Neural progenitor cell (in vitro differentiated cells): ENCODE measurements around the gene PYHIN1. TPM values are rescaled to one million over a fixed set of nuclear protein-coding genes. Genes with fewer than 3 reads are reported as not detected.

Experiments
- DNase-seq: peaks from one replicate; pipeline ENCODE4 v3.0.0-alpha.2; 2016; ENCODE audit warnings: low spot score
- H2AFZ ChIP-seq: fragments of 200-600 bp; sonication (generic); replicated peaks from 2 replicates; pipeline ENCODE4 v1.6.1; 2016; ENCODE audit warnings: antibody characterized with exemption
- H3F3A ChIP-seq: fragments of 200-600 bp; sonication (generic); 2 replicates; pipeline ENCODE4 v1.6.1; 2016; ENCODE audit warnings: antibody characterized with exemption, low read depth
- H3K27ac ChIP-seq: fragments of 200-600 bp; sonication (generic); 2 replicates; pipeline ENCODE4 v1.5.1; 2016; ENCODE audit warnings: mild to moderate bottlenecking
- H3K27me3 ChIP-seq: fragments of 200-600 bp; sonication (generic); 2 replicates; pipeline ENCODE4 v1.6.1; 2016; ENCODE audit warnings: mild to moderate bottlenecking, moderate library complexity
- H3K36me3 ChIP-seq: fragments of 200-600 bp; sonication (generic); 2 replicates; pipeline ENCODE4 v1.5.1; 2016
- H3K4me1 ChIP-seq: fragments of 200-600 bp; sonication (generic); 2 replicates; pipeline ENCODE4 v1.6.1; 2016; ENCODE audit warnings: mixed run types
- H3K4me2 ChIP-seq: fragments of 200-600 bp; sonication (generic); 2 replicates; pipeline ENCODE4 v1.6.1; 2016
- H3K4me3 ChIP-seq: fragments of 200-600 bp; sonication (generic); 2 replicates; pipeline ENCODE4 v1.5.1; 2016
- H3K79me2 ChIP-seq: fragments of 200-600 bp; sonication (generic); 2 replicates; pipeline ENCODE4 v1.6.1; 2016; ENCODE audit warnings: low read depth
- H3K9ac ChIP-seq: fragments of 200-600 bp; sonication (generic); 2 replicates; pipeline ENCODE4 v1.6.1; 2016
- H3K9me3 ChIP-seq: fragments of 200-600 bp; sonication (generic); 2 replicates; pipeline ENCODE4 v1.5.1; 2016; ENCODE audit warnings: low read depth
- H4K20me1 ChIP-seq: fragments of 200-600 bp; sonication (generic); 2 replicates; pipeline ENCODE4 v1.6.1; 2016; ENCODE audit warnings: low read depth
- H3K27ac Mint-ChIP-seq: 3 replicates; pipeline ENCODE4 v1.8.0; 2021; ENCODE audit warnings: mixed read lengths
- H3K27me3 Mint-ChIP-seq: 2 replicates; pipeline ENCODE4 v1.8.0; 2022; ENCODE audit warnings: low read depth, mild to moderate bottlenecking, inconsistent platforms, moderate library complexity, mixed read lengths; ENCODE audit not compliant: insufficient read depth
- H3K36me3 Mint-ChIP-seq: 3 replicates; pipeline ENCODE4 v1.8.0; 2021; ENCODE audit warnings: mixed read lengths
- H3K4me1 Mint-ChIP-seq: 3 replicates; pipeline ENCODE4 v1.8.0; 2021; ENCODE audit warnings: mixed read lengths
- H3K4me3 Mint-ChIP-seq: 3 replicates; pipeline ENCODE4 v1.8.0; 2021; ENCODE audit warnings: mild to moderate bottlenecking, moderate library complexity, mixed read lengths
- H3K9me3 Mint-ChIP-seq: 3 replicates; pipeline ENCODE4 v1.8.0; 2020; ENCODE audit warnings: mixed read lengths
- CTCF ChIP-seq: fragments of 200-600 bp; sonication (generic); IDR thresholded peaks from 2 replicates; pipeline ENCODE4 v1.5.1; 2017; ENCODE audit warnings: antibody characterized with exemption, mild to moderate bottlenecking
- EZH2 ChIP-seq: fragments of 200-600 bp; sonication (generic); IDR thresholded peaks from 2 replicates; pipeline ENCODE4 v1.6.1; 2017; ENCODE audit warnings: antibody characterized with exemption, mild to moderate bottlenecking, moderate library complexity
- EZH2phosphoT487 ChIP-seq: fragments of 200-600 bp; sonication (generic); IDR thresholded peaks from 2 replicates; pipeline ENCODE4 v1.6.1; 2017; ENCODE audit warnings: antibody characterized with exemption
- total RNA-seq: library from RNA; depleted of rRNA; stranded (reverse); fragments of >200 nt; gene quantifications from 2 replicates; pipeline ENCODE4 v1.2.3, GENCODE V29; 2015; ENCODE audit warnings: low replicate concordance

The PYHIN1 gene
- total RNA-seq, 1 donor from 2014 or later: not detected

DNA sequence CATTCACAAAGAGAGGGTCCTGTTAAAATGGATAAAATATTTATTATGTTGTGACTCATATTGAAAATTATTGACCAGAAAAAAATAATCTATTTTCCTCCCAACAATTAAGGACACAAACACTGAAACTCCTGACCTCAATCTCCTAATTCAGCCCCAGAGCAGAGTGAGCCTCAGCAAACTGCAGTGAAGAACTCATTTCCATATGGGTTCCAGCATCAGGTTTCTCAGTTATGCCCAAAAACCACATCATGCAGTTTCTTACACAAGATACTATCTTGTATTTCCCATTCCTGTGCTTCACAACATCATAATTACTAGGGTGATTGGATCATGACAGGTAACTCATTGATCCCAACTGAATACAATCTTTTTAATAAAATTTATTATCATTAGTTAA, 15.4 kb downstream of the PYHIN1 start:
- Mint-ChIP-seq H3K4me1 (no peaks in the 10 kb centered on the region), H3K36me3 (no peaks in the 10 kb centered on the region), H3K27ac (no peak overlapping the region), H3K27me3 (no peaks in the 10 kb centered on the region), H3K4me3 (no peak overlapping the region), H3K9me3 (no peaks in the 10 kb centered on the region)
- Histone ChIP-seq H3K79me2 (no peaks in the 10 kb centered on the region), H3K4me2 (no peak overlapping the region), H3F3A (no peaks in the 10 kb centered on the region), H3K27me3 (no peaks in the 10 kb centered on the region), H3K36me3 (no peaks in the 10 kb centered on the region), H3K4me1 (no peaks in the 10 kb centered on the region), H3K9me3 (no peaks in the 10 kb centered on the region), H2AFZ (no peak overlapping the region), H3K9ac (no peak overlapping the region), H3K27ac (no peak overlapping the region), H3K4me3 (no peak overlapping the region), H4K20me1 (no peaks in the 10 kb centered on the region)
- DNase-seq: no peak
- no peak for TF ChIP-seq CTCF
- TF ChIP-seq EZH2: no peak
- no peak for TF ChIP-seq EZH2phosphoT487

GRCh38 chr1:158951956-158952355, 20.6 kb downstream of the PYHIN1 start:
- H3K9me3 ChIP-seq: no peaks in the 10 kb centered on the region
- H3K27ac ChIP-seq: no peak overlapping the region
- peak overlapping the region; percentile 40 for H3K4me2 ChIP-seq
- no peaks in the 10 kb centered on the region for H3K27me3 Mint-ChIP-seq
- TF ChIP-seq EZH2phosphoT487: no peak
- no peak for TF ChIP-seq CTCF
- no peak for TF ChIP-seq EZH2
- no peak overlapping the region for H3K4me3 Mint-ChIP-seq
- H3K9me3 Mint-ChIP-seq: peaks cover 3% of the 10 kb centered on the region
- no peak overlapping the region for H3K4me3 ChIP-seq
- no peaks in the 10 kb centered on the region for H3K36me3 Mint-ChIP-seq
- no peaks in the 10 kb centered on the region for H4K20me1 ChIP-seq
- peak overlapping the region; percentile 66 for H2AFZ ChIP-seq
- H3K4me1 Mint-ChIP-seq: peaks cover 3% of the 10 kb centered on the region
- H3K36me3 ChIP-seq: no peaks in the 10 kb centered on the region
- H3F3A ChIP-seq: peaks cover 7% of the 10 kb centered on the region
- peak; percentile 82 for DNase-seq
- H3K4me1 ChIP-seq: no peaks in the 10 kb centered on the region
- H3K79me2 ChIP-seq: no peaks in the 10 kb centered on the region
- no peaks in the 10 kb centered on the region for H3K27me3 ChIP-seq
- H3K9ac ChIP-seq: no peak overlapping the region
- H3K27ac Mint-ChIP-seq: no peak overlapping the region

GRCh38 chr1:158952416-158952815, 21.1 kb downstream of the PYHIN1 start:
- no peaks in the 10 kb centered on the region for H3K27me3 ChIP-seq
- no peaks in the 10 kb centered on the region for H3K27me3 Mint-ChIP-seq

More at GRCh38 chr1:158952416-158952815, 21.1 kb downstream of the PYHIN1 start:
- Mint-ChIP-seq H3K27ac (no peak overlapping the region), H3K4me1 (peaks cover 3% of the 10 kb centered on the region), H3K4me3 (no peak overlapping the region), H3K9me3 (peaks cover 3% of the 10 kb centered on the region), H3K36me3 (no peaks in the 10 kb centered on the region)
- Histone ChIP-seq H3K36me3 (no peaks in the 10 kb centered on the region), H4K20me1 (no peaks in the 10 kb centered on the region), H2AFZ (peak overlapping the region; percentile 66), H3F3A (peaks cover 7% of the 10 kb centered on the region), H3K79me2 (no peaks in the 10 kb centered on the region), H3K4me3 (no peak overlapping the region), H3K27ac (no peak overlapping the region), H3K9ac (no peak overlapping the region), H3K9me3 (no peaks in the 10 kb centered on the region), H3K4me1 (no peaks in the 10 kb centered on the region), H3K4me2 (peak overlapping the region; percentile 40)
- no peak for DNase-seq
- TF ChIP-seq EZH2: no peak
- no peak for TF ChIP-seq CTCF
- TF ChIP-seq EZH2phosphoT487: no peak
